Measurements from ENCODE around the gene AOPEP. TPM values are rescaled to one million over a fixed set of nuclear protein-coding genes. Genes with fewer than 3 reads are reported as not detected.

The AOPEP gene
- total and polyA plus RNA-seq, 10 donors = 14.8 to 86.1 (median 51.3) TPM

DNA sequence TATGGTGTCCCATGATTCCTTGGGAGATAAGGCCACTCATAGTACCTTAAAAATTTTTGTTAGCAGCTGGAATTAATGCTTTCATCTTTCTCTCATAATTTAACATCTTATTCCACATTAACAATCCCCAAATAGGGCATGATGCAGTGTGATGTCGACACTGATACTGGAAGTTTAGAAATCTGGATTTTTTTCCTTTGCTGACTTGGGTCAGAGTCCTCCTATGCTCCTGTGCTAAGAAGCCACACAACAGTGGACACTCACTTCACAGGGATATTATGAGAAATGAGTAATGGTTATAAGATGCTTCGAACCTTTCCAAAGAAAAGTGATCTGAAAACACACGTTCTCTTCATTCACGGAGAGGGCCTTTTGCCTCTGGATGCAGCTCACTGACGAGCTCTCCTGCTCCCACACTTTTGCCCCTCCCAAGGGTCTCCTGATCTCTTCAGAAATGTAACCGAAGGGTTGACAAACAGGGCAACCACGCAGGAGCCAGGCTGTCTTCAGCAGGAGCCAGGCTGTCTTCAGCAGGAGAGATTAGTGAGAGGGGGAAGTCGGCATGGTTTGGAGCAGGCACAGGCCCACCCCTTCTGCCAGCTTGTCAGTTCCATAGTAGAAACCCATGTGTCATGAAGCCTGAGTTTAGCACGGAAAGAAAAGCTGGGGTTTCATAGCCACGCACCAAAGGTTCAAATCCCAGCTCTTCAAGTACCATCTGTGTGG is 247.8 kb downstream of the AOPEP start:
- Histone ChIP-seq H3K27ac (no peak overlapping the region), H3K4me1 (peaks cover 0 to 23% (median 8%) of the 10 kb centered on the region in 6 donors), H3K36me3 (peaks cover 0 to 8% (median 0%) of the 10 kb centered on the region in 6 donors), H3K27me3 (replicated peaks in 1 of 7) (no peaks in the 10 kb centered on the region), H3K9me3 (no peaks in the 10 kb centered on the region), H3K4me3 (no peak overlapping the region)
- TF ChIP-seq POLR2AphosphoS5 (IDR thresholded peaks at IDR 0.05) (no peak), POLR2A (IDR thresholded peaks at IDR 0.05) (no peak)
- TF ChIP-seq, protein P1, sequence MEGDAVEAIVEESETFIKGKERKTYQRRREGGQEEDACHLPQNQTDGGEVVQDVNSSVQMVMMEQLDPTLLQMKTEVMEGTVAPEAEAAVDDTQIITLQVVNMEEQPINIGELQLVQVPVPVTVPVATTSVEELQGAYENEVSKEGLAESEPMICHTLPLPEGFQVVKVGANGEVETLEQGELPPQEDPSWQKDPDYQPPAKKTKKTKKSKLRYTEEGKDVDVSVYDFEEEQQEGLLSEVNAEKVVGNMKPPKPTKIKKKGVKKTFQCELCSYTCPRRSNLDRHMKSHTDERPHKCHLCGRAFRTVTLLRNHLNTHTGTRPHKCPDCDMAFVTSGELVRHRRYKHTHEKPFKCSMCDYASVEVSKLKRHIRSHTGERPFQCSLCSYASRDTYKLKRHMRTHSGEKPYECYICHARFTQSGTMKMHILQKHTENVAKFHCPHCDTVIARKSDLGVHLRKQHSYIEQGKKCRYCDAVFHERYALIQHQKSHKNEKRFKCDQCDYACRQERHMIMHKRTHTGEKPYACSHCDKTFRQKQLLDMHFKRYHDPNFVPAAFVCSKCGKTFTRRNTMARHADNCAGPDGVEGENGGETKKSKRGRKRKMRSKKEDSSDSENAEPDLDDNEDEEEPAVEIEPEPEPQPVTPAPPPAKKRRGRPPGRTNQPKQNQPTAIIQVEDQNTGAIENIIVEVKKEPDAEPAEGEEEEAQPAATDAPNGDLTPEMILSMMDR (IDR thresholded peaks at IDR 0.05 in 8 of 11, conservative IDR thresholded peaks at IDR 0.05 in 3 of 11) = no peak
- intact Hi-C loops (cut with DNase I; ENCODE audit: low total_unique reads) = no loop called here
- no peak for DNase-seq
- WGBS, 5 donors = 86 to 92% (median 90%) methylated on average over 10 of the region's 10 CpGs

GRCh38 chr9:94975480-94975879 is 249.0 kb downstream of the AOPEP start:
- TF ChIP-seq, protein P1 (IDR thresholded peaks at IDR 0.05 in 8 of 11, conservative IDR thresholded peaks at IDR 0.05 in 3 of 11) = no peak
- TF ChIP-seq POLR2A (IDR thresholded peaks at IDR 0.05) (no peak), POLR2AphosphoS5 (IDR thresholded peaks at IDR 0.05) (no peak)
- Histone ChIP-seq H3K27me3 (replicated peaks in 1 of 7) (no peaks in the 10 kb centered on the region), H3K9me3 (no peaks in the 10 kb centered on the region), H3K4me3 (no peak overlapping the region), H3K4me1 (peaks cover 0 to 23% (median 8%) of the 10 kb centered on the region in 6 donors), H3K27ac (peak overlapping the region in 1 of 8 donors; percentile 22), H3K36me3 (peaks cover 0 to 19% (median 0%) of the 10 kb centered on the region in 6 donors)
- WGBS, 5 donors = 84 to 93% (median 90%) methylated on average over 11 of the region's 11 CpGs
- intact Hi-C loops (cut with DNase I; ENCODE audit: low total_unique reads) = no loop called here
- DNase-seq = no peak

DNA sequence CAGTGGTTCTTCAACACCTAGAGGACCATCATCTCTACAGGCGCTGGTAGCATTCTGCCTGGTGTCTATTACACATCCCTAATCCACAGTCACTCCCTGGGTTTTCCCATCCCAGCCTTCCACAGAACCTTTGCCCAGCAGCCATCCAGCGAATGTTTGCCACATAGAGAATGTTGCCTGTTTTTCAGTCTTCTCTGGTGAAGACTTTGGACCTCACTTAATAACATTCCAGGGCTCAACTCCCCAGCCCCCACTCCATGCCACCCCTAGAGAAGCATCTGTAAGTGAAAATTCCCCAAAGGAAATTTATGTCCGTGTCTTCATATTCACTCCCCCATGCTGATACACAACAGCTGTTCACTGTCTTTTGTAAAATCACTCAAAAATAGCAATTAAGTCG is 249.6 kb downstream of the AOPEP start:
- H3K9me3 ChIP-seq = no peaks in the 10 kb centered on the region
- TF ChIP-seq POLR2A (IDR thresholded peaks at IDR 0.05) (no peak), POLR2AphosphoS5 (IDR thresholded peaks at IDR 0.05) (no peak)
- TF ChIP-seq, protein P1 (IDR thresholded peaks at IDR 0.05 in 8 of 11, conservative IDR thresholded peaks at IDR 0.05 in 3 of 11) = no peak
- no peak overlapping the region for H3K4me3 ChIP-seq
- 74 to 88% (median 80%) methylated on average over 4 of the region's 4 CpGs for WGBS, 5 donors
- H3K4me1 ChIP-seq = peaks cover 0 to 23% (median 8%) of the 10 kb centered on the region in 6 donors
- peaks cover 0 to 24% (median 0%) of the 10 kb centered on the region in 6 donors for H3K36me3 ChIP-seq
- intact Hi-C loops (cut with DNase I; ENCODE audit: low total_unique reads) = no loop called here
- H3K27me3 ChIP-seq (replicated peaks in 1 of 7) = no peaks in the 10 kb centered on the region
- DNase-seq = no peak
- peak overlapping the region in 1 of 8 donors; percentile 22 for H3K27ac ChIP-seq

DNA sequence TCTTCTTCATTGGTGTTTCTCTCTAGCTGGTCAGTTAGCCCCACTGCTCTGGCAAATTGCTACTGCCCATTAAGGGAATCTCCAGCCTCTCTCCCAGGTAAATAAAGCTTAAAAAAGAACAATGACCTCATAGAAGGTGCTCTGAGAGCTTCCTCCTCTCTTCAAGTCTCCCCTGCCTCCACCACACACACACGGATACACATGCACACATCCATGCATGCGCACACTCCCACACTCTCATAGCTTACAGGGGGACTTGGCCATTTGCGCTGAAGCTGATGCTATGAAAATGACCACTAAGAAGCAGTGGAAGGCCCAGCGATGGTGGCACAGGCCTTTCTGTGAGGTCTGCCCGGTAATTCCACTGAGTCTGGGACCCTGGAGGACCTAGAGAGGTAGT is 250.9 kb downstream of the AOPEP start:
- no peaks in the 10 kb centered on the region for H3K27me3 ChIP-seq (replicated peaks in 1 of 7)
- peaks cover 0 to 24% (median 0%) of the 10 kb centered on the region in 6 donors for H3K36me3 ChIP-seq
- DNase-seq = no peak
- 87 to 98% (median 95%) methylated on average over 5 of the region's 5 CpGs for WGBS, 5 donors
- intact Hi-C loops (cut with DNase I; ENCODE audit: low total_unique reads) = no loop called here
- no peak for TF ChIP-seq POLR2AphosphoS5 (IDR thresholded peaks at IDR 0.05)
- H3K27ac ChIP-seq = no peak overlapping the region
- H3K9me3 ChIP-seq = no peaks in the 10 kb centered on the region
- H3K4me3 ChIP-seq = no peak overlapping the region
- peaks cover 0 to 23% (median 8%) of the 10 kb centered on the region in 6 donors for H3K4me1 ChIP-seq

Measured in spleen (tissue), 11 donors.